Measurements from ENCODE around the gene MAGED2.
"Not testable (repeated sequence)": the region's sequence is repeated elsewhere in the genome, so short reads cannot be mapped to it uniquely, and the experiment has no call there.

- TF ChIP-seq, protein P1, sequence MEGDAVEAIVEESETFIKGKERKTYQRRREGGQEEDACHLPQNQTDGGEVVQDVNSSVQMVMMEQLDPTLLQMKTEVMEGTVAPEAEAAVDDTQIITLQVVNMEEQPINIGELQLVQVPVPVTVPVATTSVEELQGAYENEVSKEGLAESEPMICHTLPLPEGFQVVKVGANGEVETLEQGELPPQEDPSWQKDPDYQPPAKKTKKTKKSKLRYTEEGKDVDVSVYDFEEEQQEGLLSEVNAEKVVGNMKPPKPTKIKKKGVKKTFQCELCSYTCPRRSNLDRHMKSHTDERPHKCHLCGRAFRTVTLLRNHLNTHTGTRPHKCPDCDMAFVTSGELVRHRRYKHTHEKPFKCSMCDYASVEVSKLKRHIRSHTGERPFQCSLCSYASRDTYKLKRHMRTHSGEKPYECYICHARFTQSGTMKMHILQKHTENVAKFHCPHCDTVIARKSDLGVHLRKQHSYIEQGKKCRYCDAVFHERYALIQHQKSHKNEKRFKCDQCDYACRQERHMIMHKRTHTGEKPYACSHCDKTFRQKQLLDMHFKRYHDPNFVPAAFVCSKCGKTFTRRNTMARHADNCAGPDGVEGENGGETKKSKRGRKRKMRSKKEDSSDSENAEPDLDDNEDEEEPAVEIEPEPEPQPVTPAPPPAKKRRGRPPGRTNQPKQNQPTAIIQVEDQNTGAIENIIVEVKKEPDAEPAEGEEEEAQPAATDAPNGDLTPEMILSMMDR (IDR thresholded peaks at IDR 0.05; ENCODE audit: insufficient read depth, low read length, poor library complexity, severe bottlenecking) = not testable (repeated sequence)
- not testable (repeated sequence) for TF ChIP-seq EZH2phosphoT487 (conservative IDR thresholded peaks at IDR 0.05; ENCODE audit: low read length)
Observed at GRCh38 chrX:54847700-54848099, 40.2 kb downstream of the MAGED2 start.

Data from SU-DHL-6 (cell line).